Neural progenitor cell (in vitro differentiated cells): ENCODE measurements around the gene AUTS2. TPM values are rescaled to one million over a fixed set of nuclear protein-coding genes. Genes with fewer than 3 reads are reported as not detected.

Experiments used
- DNase-seq: peaks from one replicate; pipeline ENCODE4 v3.0.0-alpha.2; 2016; ENCODE audit warnings: low spot score
- H2AFZ ChIP-seq: fragments of 200-600 bp; sonication (generic); replicated peaks from 2 replicates; pipeline ENCODE4 v1.6.1; 2016; ENCODE audit warnings: antibody characterized with exemption
- H3F3A ChIP-seq: fragments of 200-600 bp; sonication (generic); 2 replicates; pipeline ENCODE4 v1.6.1; 2016; ENCODE audit warnings: antibody characterized with exemption, low read depth
- H3K27ac ChIP-seq: fragments of 200-600 bp; sonication (generic); 2 replicates; pipeline ENCODE4 v1.5.1; 2016; ENCODE audit warnings: mild to moderate bottlenecking
- H3K27me3 ChIP-seq: fragments of 200-600 bp; sonication (generic); 2 replicates; pipeline ENCODE4 v1.6.1; 2016; ENCODE audit warnings: mild to moderate bottlenecking, moderate library complexity
- H3K36me3 ChIP-seq: fragments of 200-600 bp; sonication (generic); 2 replicates; pipeline ENCODE4 v1.5.1; 2016
- H3K4me1 ChIP-seq: fragments of 200-600 bp; sonication (generic); 2 replicates; pipeline ENCODE4 v1.6.1; 2016; ENCODE audit warnings: mixed run types
- H3K4me2 ChIP-seq: fragments of 200-600 bp; sonication (generic); 2 replicates; pipeline ENCODE4 v1.6.1; 2016
- H3K4me3 ChIP-seq: fragments of 200-600 bp; sonication (generic); 2 replicates; pipeline ENCODE4 v1.5.1; 2016
- H3K79me2 ChIP-seq: fragments of 200-600 bp; sonication (generic); 2 replicates; pipeline ENCODE4 v1.6.1; 2016; ENCODE audit warnings: low read depth
- H3K9ac ChIP-seq: fragments of 200-600 bp; sonication (generic); 2 replicates; pipeline ENCODE4 v1.6.1; 2016
- H3K9me3 ChIP-seq: fragments of 200-600 bp; sonication (generic); 2 replicates; pipeline ENCODE4 v1.5.1; 2016; ENCODE audit warnings: low read depth
- H4K20me1 ChIP-seq: fragments of 200-600 bp; sonication (generic); 2 replicates; pipeline ENCODE4 v1.6.1; 2016; ENCODE audit warnings: low read depth
- H3K27ac Mint-ChIP-seq: 3 replicates; pipeline ENCODE4 v1.8.0; 2021; ENCODE audit warnings: mixed read lengths
- H3K27me3 Mint-ChIP-seq: 2 replicates; pipeline ENCODE4 v1.8.0; 2022; ENCODE audit warnings: low read depth, mild to moderate bottlenecking, inconsistent platforms, moderate library complexity, mixed read lengths; ENCODE audit not compliant: insufficient read depth
- H3K36me3 Mint-ChIP-seq: 3 replicates; pipeline ENCODE4 v1.8.0; 2021; ENCODE audit warnings: mixed read lengths
- H3K4me1 Mint-ChIP-seq: 3 replicates; pipeline ENCODE4 v1.8.0; 2021; ENCODE audit warnings: mixed read lengths
- H3K4me3 Mint-ChIP-seq: 3 replicates; pipeline ENCODE4 v1.8.0; 2021; ENCODE audit warnings: mild to moderate bottlenecking, moderate library complexity, mixed read lengths
- H3K9me3 Mint-ChIP-seq: 3 replicates; pipeline ENCODE4 v1.8.0; 2020; ENCODE audit warnings: mixed read lengths
- CTCF ChIP-seq: fragments of 200-600 bp; sonication (generic); IDR thresholded peaks from 2 replicates; pipeline ENCODE4 v1.5.1; 2017; ENCODE audit warnings: antibody characterized with exemption, mild to moderate bottlenecking
- EZH2 ChIP-seq: fragments of 200-600 bp; sonication (generic); IDR thresholded peaks from 2 replicates; pipeline ENCODE4 v1.6.1; 2017; ENCODE audit warnings: antibody characterized with exemption, mild to moderate bottlenecking, moderate library complexity
- EZH2phosphoT487 ChIP-seq: fragments of 200-600 bp; sonication (generic); IDR thresholded peaks from 2 replicates; pipeline ENCODE4 v1.6.1; 2017; ENCODE audit warnings: antibody characterized with exemption
- total RNA-seq: library from RNA; depleted of rRNA; stranded (reverse); fragments of >200 nt; gene quantifications from 2 replicates; pipeline ENCODE4 v1.2.3, GENCODE V29; 2015; ENCODE audit warnings: low replicate concordance

Gene AUTS2
- total RNA-seq, 1 donor from 2014 or later, result 50.0 TPM

- peaks cover 44% of the 10 kb centered on the region for H3K4me1 Mint-ChIP-seq
- Histone ChIP-seq H3K79me2 (no peaks in the 10 kb centered on the region), H3K36me3 (no peaks in the 10 kb centered on the region), H3K27ac (no peak overlapping the region), H3K4me1 (peaks cover 20% of the 10 kb centered on the region), H3K9ac (no peak overlapping the region), H3F3A (no peaks in the 10 kb centered on the region), H3K4me3 (no peak overlapping the region), H3K27me3 (no peaks in the 10 kb centered on the region), H3K9me3 (no peaks in the 10 kb centered on the region), H2AFZ (no peak overlapping the region), H4K20me1 (peaks cover 47% of the 10 kb centered on the region), H3K4me2 (no peak overlapping the region)
- no peak overlapping the region for H3K4me3 Mint-ChIP-seq
- no peaks in the 10 kb centered on the region for H3K9me3 Mint-ChIP-seq
- peaks cover 2% of the 10 kb centered on the region for H3K27me3 Mint-ChIP-seq
- no peak for DNase-seq
- TF ChIP-seq EZH2 (no peak), EZH2phosphoT487 (no peak), CTCF (no peak)
- H3K27ac Mint-ChIP-seq, result no peak overlapping the region
- H3K36me3 Mint-ChIP-seq, result no peaks in the 10 kb centered on the region
Observed at GRCh38 chr7:69676247-69676646, 78.0 kb downstream of the AUTS2 start.

DNA sequence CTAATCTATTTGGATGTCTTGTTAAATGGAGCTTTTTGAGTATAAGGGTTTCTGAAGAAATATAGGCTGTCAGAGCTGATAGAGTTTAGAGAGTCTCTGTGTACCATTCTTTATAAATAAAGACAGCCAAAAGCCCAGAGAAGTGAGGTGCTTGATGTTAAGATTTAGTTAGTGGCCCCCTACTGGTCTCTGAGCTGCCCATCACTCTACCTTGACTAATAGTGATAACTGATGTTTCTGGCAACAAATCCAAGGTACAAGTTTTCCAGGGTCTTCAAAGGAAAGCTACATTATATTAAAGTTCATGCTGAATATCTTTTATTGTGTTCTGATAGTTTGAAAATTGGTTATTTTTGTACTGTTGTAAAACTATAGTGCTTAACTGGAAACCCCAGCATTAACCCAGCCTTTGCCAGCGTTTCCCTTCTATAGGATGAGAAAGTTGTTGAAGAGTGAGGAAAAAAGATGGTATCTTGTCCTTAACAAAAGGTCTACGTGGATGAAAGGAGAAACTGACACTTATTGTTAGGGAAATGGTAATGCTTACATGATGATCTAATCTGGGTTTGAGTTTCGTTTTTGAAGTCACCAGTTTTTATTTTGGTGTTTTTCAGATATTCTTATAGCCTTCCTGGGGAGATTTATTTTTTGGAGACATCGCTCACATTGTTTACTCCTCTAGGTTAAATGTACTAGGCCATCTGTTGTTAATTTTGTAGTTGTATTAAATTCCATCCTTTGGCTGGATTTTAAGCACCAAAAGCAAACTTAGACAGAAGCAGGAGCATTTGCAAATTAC is 79.0 kb downstream of the AUTS2 start:
- Mint-ChIP-seq H3K9me3 (no peaks in the 10 kb centered on the region), H3K4me3 (no peak overlapping the region), H3K27me3 (peaks cover 2% of the 10 kb centered on the region), H3K4me1 (peaks cover 40% of the 10 kb centered on the region), H3K36me3 (no peaks in the 10 kb centered on the region), H3K27ac (no peak overlapping the region)
- Histone ChIP-seq H3K9ac (no peak overlapping the region), H4K20me1 (peaks cover 47% of the 10 kb centered on the region), H3F3A (no peaks in the 10 kb centered on the region), H3K4me1 (peaks cover 20% of the 10 kb centered on the region), H2AFZ (no peak overlapping the region), H3K79me2 (no peaks in the 10 kb centered on the region), H3K4me3 (no peak overlapping the region), H3K4me2 (no peak overlapping the region), H3K9me3 (no peaks in the 10 kb centered on the region), H3K36me3 (no peaks in the 10 kb centered on the region), H3K27me3 (no peaks in the 10 kb centered on the region), H3K27ac (no peak overlapping the region)
- DNase-seq, result peak; percentile 25
- TF ChIP-seq CTCF (peak; percentile 55), EZH2 (no peak)

DNA sequence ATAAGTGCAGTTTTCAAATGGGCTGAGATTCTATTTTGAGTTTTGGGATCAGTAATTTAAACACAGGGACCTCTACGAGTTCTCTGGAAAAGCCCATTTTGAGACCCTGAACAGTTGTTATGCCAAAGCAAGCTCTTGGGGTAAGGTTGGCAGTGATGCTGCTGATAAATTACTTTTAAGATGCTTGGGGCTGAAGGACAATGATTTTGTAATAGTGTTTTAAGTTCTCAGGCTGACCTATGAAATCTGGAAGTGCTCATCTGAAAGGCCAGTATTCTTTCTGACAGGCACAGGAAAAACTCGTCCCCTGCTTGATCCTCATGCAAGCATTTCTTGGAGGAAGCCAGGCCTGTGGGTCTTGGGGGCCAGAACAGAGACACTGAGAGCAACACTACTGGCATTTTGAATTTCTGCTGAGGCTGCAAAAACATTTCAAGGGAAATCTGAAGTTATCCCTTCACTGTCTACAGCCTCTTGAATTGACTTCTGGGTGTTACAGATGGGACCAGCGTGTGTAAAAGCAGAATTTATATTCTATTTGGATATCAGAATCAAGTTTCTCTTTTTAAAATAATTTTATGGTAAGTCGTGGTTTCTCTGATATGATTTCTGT is 79.7 kb downstream of the AUTS2 start:
- Histone ChIP-seq H3K79me2 (no peaks in the 10 kb centered on the region), H3K4me1 (peaks cover 20% of the 10 kb centered on the region), H3K9ac (no peak overlapping the region), H4K20me1 (peaks cover 43% of the 10 kb centered on the region), H3K27ac (no peak overlapping the region), H3F3A (no peaks in the 10 kb centered on the region), H3K4me2 (peak overlapping the region; percentile 32), H3K36me3 (no peaks in the 10 kb centered on the region), H3K27me3 (no peaks in the 10 kb centered on the region), H2AFZ (no peak overlapping the region), H3K9me3 (no peaks in the 10 kb centered on the region), H3K4me3 (no peak overlapping the region)
- DNase-seq, result no peak
- Mint-ChIP-seq H3K4me3 (no peak overlapping the region), H3K4me1 (peaks cover 34% of the 10 kb centered on the region), H3K36me3 (no peaks in the 10 kb centered on the region), H3K27ac (peak overlapping the region; percentile 46), H3K9me3 (no peaks in the 10 kb centered on the region), H3K27me3 (peaks cover 2% of the 10 kb centered on the region)
- no peak for TF ChIP-seq CTCF
- TF ChIP-seq EZH2, result no peak
- TF ChIP-seq EZH2phosphoT487, result no peak
